GM23248 (cell line): Measurements from ENCODE around the gene ACYP1. TPM values are rescaled to one million over a fixed set of nuclear protein-coding genes. Genes with fewer than 3 reads are reported as not detected.
A peak's percentile ranks its signal among the peaks of the same experiment; 100 is the strongest.

Experiments
- DNase-seq: peaks from one replicate; pipeline ENCODE4 v3.0.0-alpha.2; 2015
- H2AFZ ChIP-seq: fragments of 200-600 bp; sonication (generic); 2 replicates; pipeline ENCODE4 v1.6.1; 2016; ENCODE audit warnings: antibody characterized with exemption
- H3F3A ChIP-seq: fragments of 200-600 bp; sonication (generic); 2 replicates; pipeline ENCODE4 v1.6.1; 2016; ENCODE audit warnings: mild to moderate bottlenecking, antibody characterized with exemption, mixed run types; ENCODE audit not compliant: insufficient read depth
- H3K27ac ChIP-seq: fragments of 200-600 bp; sonication (generic); 2 replicates; pipeline ENCODE4 v1.5.1; 2016; ENCODE audit warnings: mild to moderate bottlenecking
- H3K27me3 ChIP-seq: fragments of 200-600 bp; sonication (generic); replicated peaks from 2 replicates; pipeline ENCODE4 v1.6.1; 2016; ENCODE audit warnings: mild to moderate bottlenecking; ENCODE audit not compliant: insufficient read depth
- H3K36me3 ChIP-seq: fragments of 200-600 bp; sonication (generic); 2 replicates; pipeline ENCODE4 v1.6.1; 2016; ENCODE audit warnings: low read depth, mild to moderate bottlenecking
- H3K4me1 ChIP-seq: fragments of 200-600 bp; sonication (generic); 2 replicates; pipeline ENCODE4 v1.6.1; 2016; ENCODE audit warnings: mild to moderate bottlenecking; ENCODE audit not compliant: insufficient read depth
- H3K4me2 ChIP-seq: fragments of 200-600 bp; sonication (generic); one replicate; pipeline ENCODE4 v1.6.1; 2016; ENCODE audit warnings: mild to moderate bottlenecking; ENCODE audit not compliant: unreplicated experiment
- H3K4me3 ChIP-seq: fragments of 200-600 bp; sonication (generic); 2 replicates; pipeline ENCODE4 v1.5.1; 2016; ENCODE audit warnings: mild to moderate bottlenecking
- H3K79me2 ChIP-seq: fragments of 200-600 bp; sonication (generic); 2 replicates; pipeline ENCODE4 v1.6.1; 2016; ENCODE audit warnings: mild to moderate bottlenecking; ENCODE audit not compliant: insufficient read depth
- H3K9ac ChIP-seq: fragments of 200-600 bp; sonication (generic); 2 replicates; pipeline ENCODE4 v1.6.1; 2016; ENCODE audit warnings: mild to moderate bottlenecking
- H3K9me2 ChIP-seq: fragments of 200-600 bp; sonication (generic); 2 replicates; pipeline ENCODE4 v1.6.1; 2016; ENCODE audit warnings: mixed run types, mild to moderate bottlenecking, moderate library complexity; ENCODE audit not compliant: insufficient read depth
- H3K9me3 ChIP-seq: fragments of 200-600 bp; sonication (generic); one replicate; pipeline ENCODE4 v1.6.1; 2017; ENCODE audit warnings: low read depth
- H4K20me1 ChIP-seq: fragments of 200-600 bp; sonication (generic); 2 replicates; pipeline ENCODE4 v1.6.0; 2016; ENCODE audit not compliant: insufficient read depth
- EZH2 ChIP-seq: fragments of 200-600 bp; sonication (generic); IDR thresholded peaks from 2 replicates; pipeline ENCODE4 v1.6.1; 2018; ENCODE audit warnings: antibody characterized with exemption, mild to moderate bottlenecking; ENCODE audit not compliant: insufficient read depth, poor library complexity, severe bottlenecking
- EZH2phosphoT487 ChIP-seq: fragments of 200-600 bp; sonication (generic); IDR thresholded peaks from 2 replicates; pipeline ENCODE4 v1.6.1; 2018; ENCODE audit warnings: antibody characterized with exemption, moderate library complexity, mild to moderate bottlenecking, low read depth; ENCODE audit not compliant: insufficient read depth
- WGBS, 2 experiments: methylation state at CpG; one replicate each; pipeline ENCODE4 v1.1.6; 2015 to 2017; ENCODE audit warnings: low lambda C conversion rate in 2 of 2, low coverage in 1 of 2; ENCODE audit errors: missing lambda C conversion rate in 2 of 2; 5-methylcytosine and 5-hydroxymethylcytosine counted together
- in situ Hi-C: fragments of 300-500 bp; cut with MboI; formaldehyde crosslinking; loops from 2 replicates; pipeline ENCODE4 v1.15.0; 2020
- polyA plus RNA-seq: library from polyadenylated mRNA; unstranded; fragments of >200 nt; fragmentation: Nextera tagmentation; extraction: Ambion mirVana; gene quantifications from 2 replicates; pipeline ENCODE4 v1.2.1, GENCODE V29; 2016
- small RNA-seq: library from RNA; depleted of rRNA; stranded (forward); fragments of <200 nt; gene quantifications from one replicate; pipeline ENCODE3, GENCODE V24; 2014; ENCODE audit warnings: low read depth, low replicate concordance
- total RNA-seq: library from RNA; depleted of rRNA; stranded (reverse); fragments of >200 nt; shearing (Covaris generic); gene quantifications from 2 replicates; pipeline ENCODE4 v1.2.3, GENCODE V29; 2014; rRNA removed

Gene ACYP1
- total and polyA plus RNA-seq, 2 experiments from 2014 or later = 7.3 to 19.3 TPM

DNA sequence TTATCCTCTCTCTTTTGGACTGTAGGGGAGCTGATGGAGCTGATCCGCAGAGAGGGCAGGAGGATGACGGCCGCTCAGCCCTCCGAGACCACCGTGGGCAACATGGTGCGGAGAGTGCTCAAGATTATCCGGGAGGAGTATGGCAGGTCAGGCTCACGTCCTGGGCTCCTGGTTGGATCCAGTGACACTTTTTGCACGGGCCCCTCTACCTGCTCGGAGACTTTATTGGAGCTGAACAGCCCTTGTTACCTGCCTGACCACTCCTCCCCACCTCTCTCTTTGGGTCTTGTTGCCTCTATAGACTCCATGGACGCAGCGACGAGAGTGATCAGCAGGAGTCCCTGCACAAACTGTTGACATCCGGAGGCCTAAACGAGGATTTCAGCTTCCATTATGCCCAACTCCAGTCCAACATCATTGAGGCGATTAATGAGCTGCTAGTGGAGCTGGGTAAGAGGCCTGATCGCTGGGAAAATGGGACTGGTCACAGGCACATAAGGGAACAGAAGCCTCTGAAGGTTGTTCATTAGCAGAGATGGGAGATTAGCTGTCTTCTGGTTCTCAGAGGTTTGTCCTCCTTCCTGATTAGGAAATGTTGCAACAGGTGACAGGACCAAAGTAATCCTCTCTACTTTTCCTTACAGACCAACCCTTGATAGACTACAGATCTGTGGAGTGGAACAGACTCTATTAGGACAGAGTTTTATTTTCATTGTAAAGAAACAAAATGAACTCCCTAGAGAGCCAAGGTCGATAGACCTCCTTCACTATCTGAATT is 60.4 kb downstream of the ACYP1 start:
- Histone ChIP-seq H3K9ac (peak overlapping the region; percentile 86), H4K20me1 (no peaks in the 10 kb centered on the region), H3K4me1 (peaks cover 10% of the 10 kb centered on the region), H3K4me2 (peak overlapping the region; percentile 94), H3K4me3 (peak overlapping the region; percentile 97), H2AFZ (peak overlapping the region; percentile 94), H3K9me3 (no peaks in the 10 kb centered on the region), H3K36me3 (peaks cover 31% of the 10 kb centered on the region), H3K27me3 (no peaks in the 10 kb centered on the region), H3F3A (no peaks in the 10 kb centered on the region; the same call in 1 of the 2 replicates), H3K27ac (peak overlapping the region; percentile 14; the same call in 1 of the 2 replicates), H3K9me2 (no peaks in the 10 kb centered on the region), H3K79me2 (peaks cover 48% of the 10 kb centered on the region)
- peak; percentile 60 for DNase-seq
- WGBS, 2 experiments = 7% methylated on average over 17 to 18 of the region's 18 CpGs
- in situ Hi-C loops = no loop called here
- no peak for TF ChIP-seq EZH2phosphoT487
- TF ChIP-seq EZH2 = no peak

Small RNAs within 50 kb of the gene (small RNA-seq; reads per million reads assigned to genes)
- gene RNU6-689P = not detected

Other genes with a start within 250 kb of the ACYP1 start
- not detected in 2 replicates for gene PROX2, start 187.9 kb downstream of the ACYP1 start, total RNA-seq
- gene PROX2, start 187.9 kb downstream of the ACYP1 start, polyA plus RNA-seq = 0.05 TPM in 1 of 2 replicates, not detected in the other
- gene DLST, start 182.1 kb downstream of the ACYP1 start, total RNA-seq = 60.8 and 88.1 TPM in 2 replicates
- gene DLST, start 182.1 kb downstream of the ACYP1 start, polyA plus RNA-seq = 11.8 and 12.4 TPM in 2 replicates
- gene RPS6KL1, start 140.8 kb downstream of the ACYP1 start, total RNA-seq = 0.38 and 1.4 TPM in 2 replicates
- gene RPS6KL1, start 140.8 kb downstream of the ACYP1 start, polyA plus RNA-seq = 0.23 TPM in 1 of 2 replicates, not detected in the other
- 1.5 and 1.8 TPM in 2 replicates for gene PGF, start 108.4 kb downstream of the ACYP1 start, total RNA-seq
- gene PGF, start 108.4 kb downstream of the ACYP1 start, polyA plus RNA-seq = 1.1 and 2.1 TPM in 2 replicates
- gene EIF2B2, start 61.1 kb downstream of the ACYP1 start, total RNA-seq = 18.6 and 40.6 TPM in 2 replicates
- gene EIF2B2, start 61.1 kb downstream of the ACYP1 start, polyA plus RNA-seq = 50.2 and 55.0 TPM in 2 replicates
- 12.3 and 19.9 TPM in 2 replicates for gene MLH3, start 12.6 kb downstream of the ACYP1 start, total RNA-seq
- gene MLH3, start 12.6 kb downstream of the ACYP1 start, polyA plus RNA-seq = 7.3 and 10.8 TPM in 2 replicates
- gene ZC2HC1C, start 5.6 kb upstream of the ACYP1 start, total RNA-seq = 2.8 and 5.3 TPM in 2 replicates
- 1.0 TPM in 2 replicates for gene ZC2HC1C, start 5.6 kb upstream of the ACYP1 start, polyA plus RNA-seq
- gene NEK9, start 63.0 kb upstream of the ACYP1 start, total RNA-seq = 27.6 and 41.0 TPM in 2 replicates
- gene NEK9, start 63.0 kb upstream of the ACYP1 start, polyA plus RNA-seq = 41.2 and 47.6 TPM in 2 replicates
- gene TMED10, start 112.6 kb upstream of the ACYP1 start, total RNA-seq = 359 and 363 TPM in 2 replicates
- 540 and 553 TPM in 2 replicates for gene TMED10, start 112.6 kb upstream of the ACYP1 start, polyA plus RNA-seq
- gene FOS, start 214.8 kb upstream of the ACYP1 start, total RNA-seq = 118 and 124 TPM in 2 replicates
- gene FOS, start 214.8 kb upstream of the ACYP1 start, polyA plus RNA-seq = 107 and 110 TPM in 2 replicates